GM12878 (cell line): ENCODE measurements around the gene EP400. TPM values are rescaled to one million over a fixed set of nuclear protein-coding genes. Genes with fewer than 3 reads are reported as not detected.
A peak's percentile ranks its signal among the peaks of the same experiment; 100 is the strongest.

Experiments used
- ASH2L ChIP-seq: fragments of 300-600, 200-600 bp; sonication (generic); IDR thresholded peaks from 2 replicates; pipeline ENCODE4 v1.6.1; 2017; ENCODE audit warnings: low read depth, mild to moderate bottlenecking, borderline replicate concordance
- CBX3 ChIP-seq: fragments of 200-600 bp; sonication (generic); IDR thresholded peaks from 2 replicates; pipeline ENCODE4 v1.6.1; 2016; ENCODE audit warnings: low read depth, borderline replicate concordance
- CREB1 ChIP-seq: IDR thresholded peaks from 2 replicates; pipeline ENCODE4 v1.6.1; 2012; ENCODE audit warnings: low read depth, mild to moderate bottlenecking, inconsistent platforms
- MEF2B ChIP-seq: fragments of 450-650 bp; IDR thresholded peaks from 2 replicates; pipeline ENCODE4 v1.6.1; 2018; ENCODE audit warnings: mild to moderate bottlenecking, moderate library complexity; ENCODE audit not compliant: partially characterized antibody, poor library complexity, severe bottlenecking
- RCOR1 ChIP-seq: conservative IDR thresholded peaks from 2 replicates; pipeline ENCODE4 v1.6.1; 2012; ENCODE audit warnings: low read depth, low read length, improper control_type of control experiment
- SIN3A ChIP-seq: IDR thresholded peaks from 2 replicates; pipeline ENCODE4 v1.6.1; 2012; ENCODE audit warnings: low read depth, low read length, improper control_type of control experiment
- SMAD5 ChIP-seq: IDR thresholded peaks from 2 replicates; pipeline ENCODE4 v1.6.1; 2016; ENCODE audit warnings: antibody characterized with exemption, low read depth
- SREBF1 ChIP-seq: IDR thresholded peaks from 2 replicates; pipeline ENCODE4 v1.6.1; 2012; ENCODE audit warnings: mild to moderate bottlenecking, low read length
- TCF7 ChIP-seq: IDR thresholded peaks from 2 replicates; pipeline ENCODE4 v1.6.1; 2014; ENCODE audit warnings: antibody characterized with exemption, borderline replicate concordance
- ZNF207 ChIP-seq: fragments of 450-650 bp; IDR thresholded peaks from 2 replicates; pipeline ENCODE4 v1.6.1; 2014; ENCODE audit warnings: antibody characterized with exemption, mild to moderate bottlenecking, borderline replicate concordance
- polyA plus RNA-seq, 11 experiments: library from polyadenylated mRNA; depleted of rRNA in 4 of 11; unstranded in 6 of 11; stranded (reverse) in 5 of 11; fragments of >200 nt; fragmentation: Nextera tagmentation in 4 of 11; fragmentation: Illumina TruSeq in 1 of 11; extraction: Ambion mirVana in 4 of 11; extraction: Trizol in 1 of 11; gene quantifications; 1 replicate in 1 of 11; 2 replicates in 10 of 11; pipeline versions ENCODE4 v1.2.1 to v1.2.3, GENCODE V29; 2011 to 2016; ENCODE audit warnings: inconsistent platforms in 2 of 11, missing spikeins in 2 of 11, low read depth in 1 of 11
- total RNA-seq, 4 experiments: library from RNA; depleted of rRNA in 3 of 4; stranded (reverse); fragments of >200 nt in 3 of 4; fragmentation: Illumina TruSeq in 1 of 4; extraction: Trizol in 1 of 4; gene quantifications; 2 replicates each; pipeline versions ENCODE4 v1.2.1 to v1.2.3, GENCODE V29; 2013 to 2021
- TF ChIP-seq, protein P1 (sequence below): fragments of 450-650 bp; IDR thresholded peaks from 2 replicates; pipeline ENCODE4 v1.6.1; 2016; ENCODE audit warnings: mild to moderate bottlenecking
- TF ChIP-seq, protein P2 (sequence below): fragments of 150-350 bp; IDR thresholded peaks from 2 replicates; pipeline ENCODE4 v1.6.1; 2014; ENCODE audit warnings: mild to moderate bottlenecking, low read depth, low read length
- TF ChIP-seq, protein P3 (sequence below): fragments of 450-650 bp; IDR thresholded peaks from 2 replicates; pipeline ENCODE4 v1.6.1; 2018; ENCODE audit warnings: mild to moderate bottlenecking, low read depth, moderate library complexity; ENCODE audit not compliant: partially characterized antibody
- TF ChIP-seq, protein P4 (sequence below): fragments of 450-650 bp; formaldehyde crosslinking; IDR thresholded peaks from 2 replicates; pipeline ENCODE4 v1.5.0; 2022; ENCODE audit warnings: mild to moderate bottlenecking, missing genetic modification characterization
- TF ChIP-seq, protein P5 (sequence below): IDR thresholded peaks from 2 replicates; pipeline ENCODE4 v1.6.1; 2012; ENCODE audit warnings: low read depth, low read length, improper control_type of control experiment
- TF ChIP-seq, protein P6 (sequence below): IDR thresholded peaks from 2 replicates; pipeline ENCODE4 v1.6.1; 2012; ENCODE audit warnings: low read depth, low read length, improper control_type of control experiment

The EP400 gene
- total and polyA plus RNA-seq, 10 of the 15 experiments (the other 5 are each of a cell fraction or from before 2014, with no cell fraction given): 3.8 to 44.2 (median 8.4) TPM

DNA sequence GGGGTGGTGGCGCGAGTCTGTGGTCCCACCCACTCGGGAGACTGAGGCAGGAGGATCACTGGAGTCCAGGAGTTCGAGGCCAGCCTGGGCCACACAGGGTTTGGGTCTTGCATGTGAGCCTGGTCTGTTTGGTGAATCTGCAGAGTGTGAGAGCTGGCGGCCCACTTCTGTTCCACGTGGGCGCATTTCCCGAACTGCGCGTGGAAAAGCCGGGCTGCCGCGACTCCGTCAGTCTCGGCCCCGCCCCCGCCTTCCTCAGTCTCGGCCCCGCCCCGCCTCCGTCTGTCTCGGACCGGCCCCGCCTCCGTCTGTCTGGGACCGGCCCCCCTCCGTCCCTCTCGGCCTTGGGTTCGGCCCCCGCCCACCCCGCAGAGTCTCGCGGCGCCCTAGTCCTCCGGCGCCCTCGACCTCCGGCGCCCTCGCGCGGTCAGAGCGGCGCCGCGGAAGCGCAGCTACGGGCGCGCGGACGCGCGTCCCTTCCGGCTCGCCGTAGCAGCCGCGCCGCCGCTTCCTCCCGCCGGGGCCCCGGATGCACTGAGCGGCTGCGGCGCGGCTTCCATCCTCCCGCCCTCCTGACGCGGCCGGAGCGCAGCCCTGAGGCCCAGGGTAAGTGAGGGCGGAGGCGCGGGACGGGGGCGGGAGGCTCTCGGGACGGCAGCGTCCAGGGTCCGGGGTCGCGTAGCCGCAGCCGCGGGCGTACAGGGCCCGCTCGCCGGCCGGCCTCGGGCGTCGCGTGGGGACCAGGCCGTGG is at the start of gene EP400 (continued):
- TF ChIP-seq, protein P1, sequence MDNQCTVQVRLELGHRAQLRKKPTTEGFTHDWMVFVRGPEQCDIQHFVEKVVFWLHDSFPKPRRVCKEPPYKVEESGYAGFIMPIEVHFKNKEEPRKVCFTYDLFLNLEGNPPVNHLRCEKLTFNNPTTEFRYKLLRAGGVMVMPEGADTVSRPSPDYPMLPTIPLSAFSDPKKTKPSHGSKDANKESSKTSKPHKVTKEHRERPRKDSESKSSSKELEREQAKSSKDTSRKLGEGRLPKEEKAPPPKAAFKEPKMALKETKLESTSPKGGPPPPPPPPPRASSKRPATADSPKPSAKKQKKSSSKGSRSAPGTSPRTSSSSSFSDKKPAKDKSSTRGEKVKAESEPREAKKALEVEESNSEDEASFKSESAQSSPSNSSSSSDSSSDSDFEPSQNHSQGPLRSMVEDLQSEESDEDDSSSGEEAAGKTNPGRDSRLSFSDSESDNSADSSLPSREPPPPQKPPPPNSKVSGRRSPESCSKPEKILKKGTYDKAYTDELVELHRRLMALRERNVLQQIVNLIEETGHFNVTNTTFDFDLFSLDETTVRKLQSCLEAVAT: no peak
- TF ChIP-seq SMAD5: no peak
- TF ChIP-seq SIN3A: peak; percentile 65
- TF ChIP-seq RCOR1: 0 out of 2 replicates have a peak, but pooled peaks have one; percentile 44
- no peak for TF ChIP-seq MEF2B
- no peak for TF ChIP-seq ASH2L
- 0 out of 2 replicates have a peak, but pooled peaks have one; percentile 80 for TF ChIP-seq ZNF207
- TF ChIP-seq, protein P2, sequence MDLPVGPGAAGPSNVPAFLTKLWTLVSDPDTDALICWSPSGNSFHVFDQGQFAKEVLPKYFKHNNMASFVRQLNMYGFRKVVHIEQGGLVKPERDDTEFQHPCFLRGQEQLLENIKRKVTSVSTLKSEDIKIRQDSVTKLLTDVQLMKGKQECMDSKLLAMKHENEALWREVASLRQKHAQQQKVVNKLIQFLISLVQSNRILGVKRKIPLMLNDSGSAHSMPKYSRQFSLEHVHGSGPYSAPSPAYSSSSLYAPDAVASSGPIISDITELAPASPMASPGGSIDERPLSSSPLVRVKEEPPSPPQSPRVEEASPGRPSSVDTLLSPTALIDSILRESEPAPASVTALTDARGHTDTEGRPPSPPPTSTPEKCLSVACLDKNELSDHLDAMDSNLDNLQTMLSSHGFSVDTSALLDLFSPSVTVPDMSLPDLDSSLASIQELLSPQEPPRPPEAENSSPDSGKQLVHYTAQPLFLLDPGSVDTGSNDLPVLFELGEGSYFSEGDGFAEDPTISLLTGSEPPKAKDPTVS: no peak
- TF ChIP-seq, protein P3, sequence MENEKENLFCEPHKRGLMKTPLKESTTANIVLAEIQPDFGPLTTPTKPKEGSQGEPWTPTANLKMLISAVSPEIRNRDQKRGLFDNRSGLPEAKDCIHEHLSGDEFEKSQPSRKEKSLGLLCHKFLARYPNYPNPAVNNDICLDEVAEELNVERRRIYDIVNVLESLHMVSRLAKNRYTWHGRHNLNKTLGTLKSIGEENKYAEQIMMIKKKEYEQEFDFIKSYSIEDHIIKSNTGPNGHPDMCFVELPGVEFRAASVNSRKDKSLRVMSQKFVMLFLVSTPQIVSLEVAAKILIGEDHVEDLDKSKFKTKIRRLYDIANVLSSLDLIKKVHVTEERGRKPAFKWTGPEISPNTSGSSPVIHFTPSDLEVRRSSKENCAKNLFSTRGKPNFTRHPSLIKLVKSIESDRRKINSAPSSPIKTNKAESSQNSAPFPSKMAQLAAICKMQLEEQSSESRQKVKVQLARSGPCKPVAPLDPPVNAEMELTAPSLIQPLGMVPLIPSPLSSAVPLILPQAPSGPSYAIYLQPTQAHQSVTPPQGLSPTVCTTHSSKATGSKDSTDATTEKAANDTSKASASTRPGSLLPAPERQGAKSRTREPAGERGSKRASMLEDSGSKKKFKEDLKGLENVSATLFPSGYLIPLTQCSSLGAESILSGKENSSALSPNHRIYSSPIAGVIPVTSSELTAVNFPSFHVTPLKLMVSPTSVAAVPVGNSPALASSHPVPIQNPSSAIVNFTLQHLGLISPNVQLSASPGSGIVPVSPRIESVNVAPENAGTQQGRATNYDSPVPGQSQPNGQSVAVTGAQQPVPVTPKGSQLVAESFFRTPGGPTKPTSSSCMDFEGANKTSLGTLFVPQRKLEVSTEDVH: no peak
- TF ChIP-seq CREB1: peak; percentile 80
- no peak for TF ChIP-seq SREBF1
- TF ChIP-seq, protein P4, sequence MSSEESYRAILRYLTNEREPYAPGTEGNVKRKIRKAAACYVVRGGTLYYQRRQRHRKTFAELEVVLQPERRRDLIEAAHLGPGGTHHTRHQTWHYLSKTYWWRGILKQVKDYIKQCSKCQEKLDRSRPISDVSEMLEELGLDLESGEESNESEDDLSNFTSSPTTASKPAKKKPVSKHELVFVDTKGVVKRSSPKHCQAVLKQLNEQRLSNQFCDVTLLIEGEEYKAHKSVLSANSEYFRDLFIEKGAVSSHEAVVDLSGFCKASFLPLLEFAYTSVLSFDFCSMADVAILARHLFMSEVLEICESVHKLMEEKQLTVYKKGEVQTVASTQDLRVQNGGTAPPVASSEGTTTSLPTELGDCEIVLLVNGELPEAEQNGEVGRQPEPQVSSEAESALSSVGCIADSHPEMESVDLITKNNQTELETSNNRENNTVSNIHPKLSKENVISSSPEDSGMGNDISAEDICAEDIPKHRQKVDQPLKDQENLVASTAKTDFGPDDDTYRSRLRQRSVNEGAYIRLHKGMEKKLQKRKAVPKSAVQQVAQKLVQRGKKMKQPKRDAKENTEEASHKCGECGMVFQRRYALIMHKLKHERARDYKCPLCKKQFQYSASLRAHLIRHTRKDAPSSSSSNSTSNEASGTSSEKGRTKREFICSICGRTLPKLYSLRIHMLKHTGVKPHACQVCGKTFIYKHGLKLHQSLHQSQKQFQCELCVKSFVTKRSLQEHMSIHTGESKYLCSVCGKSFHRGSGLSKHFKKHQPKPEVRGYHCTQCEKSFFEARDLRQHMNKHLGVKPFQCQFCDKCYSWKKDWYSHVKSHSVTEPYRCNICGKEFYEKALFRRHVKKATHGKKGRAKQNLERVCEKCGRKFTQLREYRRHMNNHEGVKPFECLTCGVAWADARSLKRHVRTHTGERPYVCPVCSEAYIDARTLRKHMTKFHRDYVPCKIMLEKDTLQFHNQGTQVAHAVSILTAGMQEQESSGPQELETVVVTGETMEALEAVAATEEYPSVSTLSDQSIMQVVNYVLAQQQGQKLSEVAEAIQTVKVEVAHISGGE (CRISPR knock-in tag): no peak; the same call in 1 of the 2 replicates
- TF ChIP-seq TCF7: no peak
- TF ChIP-seq CBX3: no peak
- TF ChIP-seq, protein P5, sequence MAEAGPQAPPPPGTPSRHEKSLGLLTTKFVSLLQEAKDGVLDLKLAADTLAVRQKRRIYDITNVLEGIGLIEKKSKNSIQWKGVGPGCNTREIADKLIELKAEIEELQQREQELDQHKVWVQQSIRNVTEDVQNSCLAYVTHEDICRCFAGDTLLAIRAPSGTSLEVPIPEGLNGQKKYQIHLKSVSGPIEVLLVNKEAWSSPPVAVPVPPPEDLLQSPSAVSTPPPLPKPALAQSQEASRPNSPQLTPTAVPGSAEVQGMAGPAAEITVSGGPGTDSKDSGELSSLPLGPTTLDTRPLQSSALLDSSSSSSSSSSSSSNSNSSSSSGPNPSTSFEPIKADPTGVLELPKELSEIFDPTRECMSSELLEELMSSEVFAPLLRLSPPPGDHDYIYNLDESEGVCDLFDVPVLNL: peak; percentile 47; the same call in 1 of the 2 replicates
- TF ChIP-seq, protein P6, sequence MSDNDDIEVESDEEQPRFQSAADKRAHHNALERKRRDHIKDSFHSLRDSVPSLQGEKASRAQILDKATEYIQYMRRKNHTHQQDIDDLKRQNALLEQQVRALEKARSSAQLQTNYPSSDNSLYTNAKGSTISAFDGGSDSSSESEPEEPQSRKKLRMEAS: no peak; the same call in 1 of the 2 replicates
